Muscle of leg (tissue), 11 donors: ENCODE measurements around the gene CD8B. TPM values are rescaled to one million over a fixed set of nuclear protein-coding genes. Genes with fewer than 3 reads are reported as not detected.
A peak's percentile ranks its signal among the peaks of the same experiment; 100 is the strongest.
"Not testable (repeated sequence)": the region's sequence is repeated elsewhere in the genome, so short reads cannot be mapped to it uniquely, and the experiment has no call there.

ENCODE experiments used
- DNase-seq: peaks from one replicate; pipeline ENCODE4 v3.0.0; 2013
- H3K27ac ChIP-seq: one replicate; pipeline ENCODE4 v1.5.1; 2013; ENCODE audit warnings: mild to moderate bottlenecking, low read length, control low read depth
- H3K27me3 ChIP-seq: one replicate; pipeline ENCODE4 v1.6.1; 2013; ENCODE audit warnings: low read length; ENCODE audit not compliant: control insufficient read depth, insufficient read depth
- H3K36me3 ChIP-seq: one replicate; pipeline ENCODE4 v1.6.1; 2013; ENCODE audit warnings: low read length; ENCODE audit not compliant: control insufficient read depth, insufficient read depth
- H3K4me1 ChIP-seq: one replicate; pipeline ENCODE4 v1.6.1; 2013; ENCODE audit warnings: low read length; ENCODE audit not compliant: control insufficient read depth, insufficient read depth
- H3K4me3 ChIP-seq: one replicate; pipeline ENCODE4 v1.5.1; 2013; ENCODE audit warnings: low read length, control low read depth
- H3K9me3 ChIP-seq: replicated peaks from 2 replicates; pipeline ENCODE4 v1.6.1; 2013; ENCODE audit warnings: low read depth, low read length; ENCODE audit not compliant: control insufficient read depth
- WGBS: methylation state at CpG from one replicate; pipeline ENCODE4 v1.1.5; 2013; ENCODE audit warnings: missing lambda C conversion rate; ENCODE audit not compliant: insufficient coverage; 5-methylcytosine and 5-hydroxymethylcytosine counted together
- polyA plus RNA-seq, 8 donors: library from polyadenylated mRNA; unstranded; fragments of 120-200 nt; gene quantifications; one replicate each; pipeline versions ENCODE4 v1.2.1 to v1.2.3, GENCODE V29; 2013; ENCODE audit warnings: inconsistent platforms in 1 of 8, low replicate concordance in 1 of 8; ENCODE audit not compliant: insufficient read length in 8 of 8, insufficient read depth in 1 of 8
- total RNA-seq: library from RNA; stranded (reverse); fragments of 120-200 nt; gene quantifications from one replicate; pipeline ENCODE4 v1.2.4, GENCODE V29; 2013

CD8B gene
- total and polyA plus RNA-seq, 9 donors: 0.19 to 1.7 (median 0.42) TPM

- H3K36me3 ChIP-seq, H3K9me3 ChIP-seq, H3K27me3 ChIP-seq, H3K4me3 ChIP-seq, H3K4me1 ChIP-seq, H3K27ac ChIP-seq: not testable (repeated sequence)
- DNase-seq: peak; percentile 94
- 0% methylated on average over 1 of the region's 19 CpGs for WGBS
Observed at GRCh38 chr2:86836915-86837695, 24.6 kb downstream of the CD8B start.

- not testable (repeated sequence) for H3K4me3 ChIP-seq, DNase-seq, H3K4me1 ChIP-seq, H3K27me3 ChIP-seq, H3K27ac ChIP-seq, H3K36me3 ChIP-seq, H3K9me3 ChIP-seq
- WGBS: no CpG with 5 or more reads among the region's 4 CpGs
Observed at GRCh38 chr2:86835548-86835889, 26.2 kb downstream of the CD8B start.

- no peak overlapping the region for H3K27ac ChIP-seq
- no CpG with 5 or more reads among the region's 10 CpGs for whole genome bisulfite sequencing
- no peak for DNase-seq
Observed at GRCh38 chr2:86833315-86833714, 28.4 kb downstream of the CD8B start.

GRCh38 chr2:86832334-86833096 lies 29.2 kb downstream of the CD8B start:
- Histone ChIP-seq H3K4me1 (no peaks in the 10 kb centered on the region), H3K4me3 (no peak overlapping the region), H3K27me3 (no peaks in the 10 kb centered on the region), H3K27ac (no peak overlapping the region), H3K36me3 (no peaks in the 10 kb centered on the region), H3K9me3 (no peaks in the 10 kb centered on the region)
- DNase-seq: no peak
- WGBS: no CpG with 5 or more reads among the region's 7 CpGs

More at GRCh38 chr2:86833315-86833714, 28.4 kb downstream of the CD8B start:
- no peaks in the 10 kb centered on the region for H3K4me1 ChIP-seq
- no peaks in the 10 kb centered on the region for H3K27me3 ChIP-seq
- no peaks in the 10 kb centered on the region for H3K36me3 ChIP-seq
- H3K4me3 ChIP-seq: no peak overlapping the region
- no peaks in the 10 kb centered on the region for H3K9me3 ChIP-seq

- WGBS: 0% methylated on average over 1 of the region's 2 CpGs
- H3K4me3 ChIP-seq: no peak overlapping the region
- DNase-seq: no peak
- no peak overlapping the region for H3K27ac ChIP-seq
- no peaks in the 10 kb centered on the region for H3K9me3 ChIP-seq
- H3K36me3 ChIP-seq: no peaks in the 10 kb centered on the region
- no peaks in the 10 kb centered on the region for H3K4me1 ChIP-seq
- no peaks in the 10 kb centered on the region for H3K27me3 ChIP-seq
Observed at GRCh38 chr2:86831537-86831936, 30.1 kb downstream of the CD8B start.

GRCh38 chr2:86826951-86827350 lies 34.7 kb downstream of the CD8B start:
- Histone ChIP-seq H3K9me3 (no peaks in the 10 kb centered on the region), H3K4me1 (no peaks in the 10 kb centered on the region), H3K36me3 (no peaks in the 10 kb centered on the region), H3K27me3 (peaks cover 2% of the 10 kb centered on the region), H3K27ac (no peak overlapping the region), H3K4me3 (no peak overlapping the region)
- DNase-seq: no peak
- 90% methylated on average over 2 of the region's 4 CpGs for WGBS

GRCh38 chr2:86825693-86826381 lies 35.8 kb downstream of the CD8B start:
- Histone ChIP-seq H3K4me3 (no peak overlapping the region), H3K4me1 (no peaks in the 10 kb centered on the region), H3K27me3 (peaks cover 2% of the 10 kb centered on the region), H3K36me3 (no peaks in the 10 kb centered on the region), H3K27ac (no peak overlapping the region), H3K9me3 (no peaks in the 10 kb centered on the region)
- no peak for DNase-seq
- WGBS: 81% methylated on average over 10 of the region's 16 CpGs

GRCh38 chr2:86825036-86825692 lies 36.5 kb downstream of the CD8B start:
- DNase-seq: no peak
- no peaks in the 10 kb centered on the region for H3K36me3 ChIP-seq
- H3K27ac ChIP-seq: no peak overlapping the region
- H3K27me3 ChIP-seq: peaks cover 2% of the 10 kb centered on the region
- WGBS: 78% methylated on average over 4 of the region's 11 CpGs
- no peaks in the 10 kb centered on the region for H3K4me1 ChIP-seq
- no peak overlapping the region for H3K4me3 ChIP-seq
- no peaks in the 10 kb centered on the region for H3K9me3 ChIP-seq

- no peak overlapping the region for H3K4me3 ChIP-seq
- no peaks in the 10 kb centered on the region for H3K9me3 ChIP-seq
- no peak overlapping the region for H3K27ac ChIP-seq
- H3K27me3 ChIP-seq: peaks cover 2% of the 10 kb centered on the region
- WGBS: no CpG with 5 or more reads among the region's 3 CpGs
- no peak for DNase-seq
- H3K36me3 ChIP-seq: no peaks in the 10 kb centered on the region
- H3K4me1 ChIP-seq: no peaks in the 10 kb centered on the region
Observed at GRCh38 chr2:86822668-86823345, 38.9 kb downstream of the CD8B start.
